Measurements from ENCODE around the gene GFOD1.
A peak's percentile ranks its signal among the peaks of the same experiment; 100 is the strongest.
"Not testable (repeated sequence)": the region's sequence is repeated elsewhere in the genome, so short reads cannot be mapped to it uniquely, and the experiment has no call there.

GFOD1 gene

DNA sequence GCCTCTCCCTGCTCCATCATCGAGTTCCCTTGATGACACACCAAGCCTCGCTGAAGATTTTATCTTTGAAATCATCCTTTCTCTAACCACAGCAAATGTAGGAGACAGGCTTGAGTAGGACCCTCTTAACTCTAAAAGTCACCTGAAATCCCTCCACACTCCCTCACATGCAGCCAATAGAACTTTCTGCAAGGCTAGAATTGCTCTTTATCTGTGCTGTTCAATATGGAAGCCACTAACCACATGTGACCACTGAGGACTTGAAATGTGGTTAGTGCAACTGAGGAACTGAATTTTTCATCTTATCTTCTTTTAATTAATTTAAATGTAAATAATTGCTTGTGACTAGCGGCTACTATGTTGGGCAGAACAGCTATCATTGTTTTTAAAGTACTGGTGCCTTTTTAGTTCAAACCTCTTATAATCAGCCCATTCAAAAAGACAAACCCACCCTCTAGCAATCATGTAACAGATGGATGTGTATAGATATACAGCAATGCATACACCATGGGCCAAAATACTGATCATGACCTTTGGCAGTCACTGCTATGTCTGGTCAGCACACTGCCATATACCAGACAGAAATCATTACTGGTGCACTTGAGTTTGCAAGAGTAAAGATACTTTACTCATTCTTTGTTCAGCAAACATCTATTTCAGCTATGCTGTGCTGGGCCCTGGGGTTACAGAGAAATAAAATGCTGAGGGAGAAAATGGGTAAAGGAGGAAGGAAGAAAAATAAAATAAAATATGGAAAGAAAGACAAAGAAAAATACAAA is 50.0 kb downstream of the GFOD1 start:
- no peak for DNase-seq

DNA sequence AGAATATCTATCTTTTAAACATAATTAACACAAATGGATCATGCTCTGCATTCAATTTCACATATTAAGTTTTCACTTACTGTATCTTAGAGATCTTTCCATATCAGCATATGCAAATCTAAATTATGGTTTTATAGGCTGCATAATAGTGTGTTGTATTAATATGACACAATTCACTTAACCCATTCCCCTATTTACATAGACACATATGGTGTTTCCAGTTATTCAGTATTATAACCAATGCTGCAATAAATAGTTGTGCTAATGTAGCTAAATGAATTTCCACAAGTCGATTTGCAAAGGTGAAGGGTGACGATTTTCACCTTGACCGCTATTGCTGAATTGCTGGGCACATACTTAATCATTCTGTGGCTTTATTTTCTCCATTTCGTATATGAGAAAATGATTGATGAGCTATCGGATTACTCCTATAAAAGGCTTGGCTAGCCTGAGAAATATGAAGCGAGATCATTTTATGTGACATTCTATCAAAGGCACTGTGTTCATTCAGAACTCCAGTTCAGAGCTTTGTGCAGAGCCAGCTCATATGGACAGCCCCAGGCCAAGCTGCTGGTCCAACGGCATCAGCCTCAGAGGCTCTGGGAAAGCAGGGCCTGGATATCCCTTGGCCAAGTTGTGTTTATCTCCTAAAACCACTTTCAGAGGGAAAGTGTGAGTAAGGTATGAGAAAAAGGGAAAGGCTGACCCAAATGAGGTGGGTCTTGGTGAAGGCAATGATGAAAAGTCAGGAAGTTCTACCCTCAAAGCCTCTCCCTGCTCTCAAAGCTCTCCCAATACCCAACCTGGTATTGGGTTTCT is 50.8 kb downstream of the GFOD1 start:
- no peak for DNase-seq

DNA sequence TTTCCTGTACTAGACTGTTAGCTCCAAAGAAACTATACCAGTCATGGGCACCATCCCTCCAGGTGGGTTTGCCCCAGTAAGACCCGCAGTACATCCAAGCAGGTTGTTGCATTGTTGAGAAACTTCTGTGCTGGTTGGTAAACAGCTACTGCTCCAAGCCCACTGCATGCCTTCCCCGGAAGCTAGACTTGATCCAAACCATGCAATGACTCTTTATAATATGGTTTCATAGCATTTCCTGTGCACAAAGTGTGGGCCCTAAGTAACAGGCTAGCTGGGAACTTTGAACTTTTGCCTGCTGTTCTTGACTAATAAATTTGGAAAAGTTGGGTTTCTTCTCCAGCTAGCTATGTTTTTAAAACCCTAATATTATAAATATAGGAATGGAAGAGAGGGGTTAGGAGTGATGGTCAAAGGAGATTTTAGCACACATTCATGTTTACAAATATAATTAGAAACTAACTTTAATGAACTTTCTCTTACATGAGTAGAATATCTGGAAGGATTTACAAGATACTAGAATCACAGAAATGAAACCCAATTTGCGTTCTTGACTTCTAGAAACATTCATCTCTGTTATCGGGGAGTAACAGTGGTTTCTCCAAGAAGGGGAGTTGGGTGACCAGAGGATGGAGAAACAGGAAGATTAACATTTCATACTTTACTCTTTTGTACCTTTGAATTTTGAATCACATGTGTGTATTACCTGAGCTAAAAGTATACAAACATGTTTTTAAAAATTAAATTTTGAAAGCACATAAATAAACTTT is 51.7 kb downstream of the GFOD1 start:
- no peak for DNase-seq

DNA sequence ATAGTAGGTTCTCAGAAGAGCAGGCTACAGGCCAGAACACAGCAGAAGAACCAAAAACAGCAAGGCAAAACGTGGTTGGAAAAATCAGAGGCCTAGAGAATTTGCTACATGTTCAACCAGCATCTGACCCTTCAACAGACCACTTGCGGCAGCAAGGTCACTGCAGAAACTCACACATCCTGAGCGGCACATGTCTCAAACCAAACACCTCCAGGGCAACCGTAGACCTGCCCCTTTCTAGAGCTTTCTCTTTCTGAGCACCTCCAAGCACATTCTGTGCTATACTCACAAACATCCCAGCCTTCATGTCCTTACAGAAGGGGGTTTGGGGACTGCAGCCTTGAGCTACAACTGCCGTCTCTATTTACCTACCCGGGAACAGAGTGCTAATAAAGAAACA is 52.6 kb downstream of the GFOD1 start:
- DNase-seq, result no peak

DNA sequence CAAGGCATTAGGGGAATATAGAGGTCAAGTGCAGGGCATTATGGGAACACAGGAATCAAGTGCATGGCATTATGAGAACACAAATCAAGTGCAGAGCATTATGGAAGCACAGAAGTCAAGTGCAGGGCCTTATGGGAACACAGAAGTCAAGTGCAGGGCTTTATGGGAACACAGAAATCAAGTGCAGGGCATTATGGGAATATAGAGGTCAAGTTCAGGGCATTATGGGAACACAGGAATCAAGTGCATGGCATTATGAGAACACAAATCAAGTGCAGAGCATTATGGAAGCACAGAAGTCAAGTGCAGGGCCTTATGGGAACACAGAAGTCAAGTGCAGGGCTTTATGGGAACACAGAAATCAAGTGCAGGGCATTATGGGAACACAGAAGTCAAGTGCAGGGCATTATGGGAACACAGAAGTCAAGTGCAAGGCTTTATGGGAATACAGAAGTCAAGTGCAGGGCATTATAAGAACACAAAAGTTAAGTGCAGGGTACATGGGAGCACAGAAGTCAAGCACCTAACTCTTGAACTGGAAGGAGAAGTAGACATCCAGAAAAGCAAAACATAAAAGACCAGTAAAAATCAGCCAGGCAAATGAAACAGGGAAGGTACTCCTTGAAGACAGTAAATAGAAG is 53.1 kb downstream of the GFOD1 start:
- not testable (repeated sequence) for DNase-seq

DNA sequence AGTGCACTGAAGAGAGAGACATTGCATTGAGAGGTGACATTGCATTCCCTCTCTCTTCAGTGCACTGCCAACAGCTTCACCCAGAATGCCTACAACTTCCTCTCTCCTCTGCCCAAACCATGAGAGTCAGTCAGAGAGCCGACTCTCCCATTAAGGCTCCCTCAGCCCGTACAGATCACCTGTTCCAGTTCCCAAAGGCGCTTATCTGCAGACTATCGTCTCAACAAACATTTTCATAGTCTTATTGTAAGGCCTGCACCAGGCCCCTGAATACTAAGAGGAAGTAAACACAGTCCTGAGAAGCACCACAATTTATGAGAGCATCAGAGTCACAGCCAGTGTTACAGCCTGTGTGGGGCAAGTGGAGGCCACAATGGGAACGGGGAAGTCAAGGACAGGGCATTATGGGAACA is 53.7 kb downstream of the GFOD1 start:
- no peak for DNase-seq

DNA sequence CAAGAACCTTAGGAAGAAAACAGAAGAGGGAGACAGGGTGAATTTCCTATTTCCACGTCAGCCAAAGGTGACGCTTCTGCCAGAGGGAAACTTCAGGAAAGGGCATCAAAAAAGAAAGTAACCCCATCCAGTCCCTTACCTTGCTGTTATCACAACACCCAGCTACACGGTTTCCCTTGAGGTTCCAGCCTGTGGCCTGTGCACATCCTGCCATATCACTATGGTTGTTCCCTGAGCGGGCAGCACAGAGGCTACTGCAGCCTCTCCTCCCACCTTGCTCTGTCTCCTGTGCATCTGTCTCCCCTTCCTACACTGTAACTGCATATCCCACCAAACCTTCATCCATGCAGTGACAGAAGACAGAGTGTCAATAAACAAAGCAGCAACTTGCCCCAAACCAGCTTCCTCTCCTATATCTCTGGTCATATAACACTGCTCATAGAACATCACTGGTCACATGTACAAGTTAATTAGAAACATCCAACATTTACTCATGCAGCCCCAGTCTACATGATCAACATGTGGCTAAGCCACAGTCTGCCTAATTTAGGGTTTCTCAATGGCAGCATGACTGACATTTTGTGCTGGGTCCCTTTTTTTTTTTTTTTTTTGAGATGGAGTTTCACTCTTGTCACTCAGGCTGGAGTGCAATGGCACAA is 54.7 kb downstream of the GFOD1 start:
- no peak for DNase-seq

DNA sequence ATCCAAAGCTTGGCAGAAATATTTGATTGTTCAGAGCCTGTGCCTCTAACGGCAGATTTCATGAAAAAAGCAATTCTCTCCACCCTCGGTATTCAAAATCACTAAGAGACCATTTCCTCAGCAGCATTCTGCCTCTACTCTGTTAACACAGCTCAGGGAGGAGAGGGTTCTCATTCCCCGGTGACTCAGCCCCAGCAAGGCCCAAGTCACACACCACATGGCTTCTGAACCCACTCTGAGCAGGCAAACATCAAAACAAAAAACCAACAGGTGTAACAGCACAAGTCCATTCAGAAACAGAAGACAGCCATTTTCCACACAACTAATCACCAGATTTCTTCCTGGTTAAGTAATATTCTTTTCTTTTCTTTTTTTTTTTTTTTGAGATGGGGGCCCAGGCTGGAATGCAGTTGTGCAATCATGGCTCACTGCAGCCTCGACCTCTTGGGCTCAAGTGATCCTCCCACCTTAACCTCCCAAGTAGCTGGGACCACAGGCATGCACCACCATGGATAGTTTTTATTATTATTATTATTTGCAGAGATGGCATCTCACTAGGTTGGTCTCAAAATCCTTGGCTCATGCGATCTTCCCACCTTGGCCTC is 55.4 kb downstream of the GFOD1 start:
- DNase-seq, result no peak

DNA sequence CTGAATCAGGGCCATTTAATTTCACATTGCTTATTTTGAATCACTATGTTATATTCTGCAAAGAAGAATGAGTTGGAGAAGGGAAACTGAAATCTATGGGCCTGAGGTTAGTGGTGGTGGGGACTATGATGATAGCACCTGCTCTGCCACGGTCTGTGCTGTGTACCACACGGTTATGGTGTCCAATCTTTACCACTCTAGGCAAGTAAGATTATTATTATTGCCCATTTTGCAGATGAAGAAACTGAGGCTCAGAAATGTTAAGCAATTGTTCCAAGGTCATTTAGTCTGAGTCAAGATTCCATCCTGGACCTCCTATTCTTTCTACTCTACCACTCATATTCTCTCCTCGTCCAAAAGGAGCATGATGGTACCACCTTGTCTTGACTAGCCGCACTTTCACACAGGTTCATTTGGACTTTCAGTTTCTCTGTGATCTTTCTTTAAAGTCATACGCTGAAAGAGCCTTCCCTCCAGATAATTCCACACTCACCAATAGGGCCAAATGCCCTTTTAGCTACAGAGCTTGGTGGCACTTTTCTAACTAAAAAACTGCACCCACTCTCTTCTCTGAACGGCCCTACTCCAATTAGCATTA is 56.2 kb downstream of the GFOD1 start:
- DNase-seq, result no peak

DNA sequence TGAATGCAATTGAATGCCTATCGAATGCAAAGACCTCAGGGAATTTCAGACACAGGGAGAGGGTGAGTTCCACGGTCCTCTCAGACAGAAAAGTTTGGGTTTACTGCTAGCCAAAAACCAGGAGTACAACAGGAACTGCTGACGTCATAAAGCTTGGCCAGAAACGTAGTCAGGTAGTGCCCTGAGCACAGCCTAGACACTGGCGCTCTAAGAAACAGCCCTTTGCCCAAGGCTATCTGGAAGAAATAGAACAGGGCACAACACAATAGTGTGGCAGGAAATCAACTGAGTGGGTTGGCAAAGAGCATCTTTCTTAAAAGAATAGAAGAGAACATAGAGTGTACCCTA is 58.0 kb downstream of the GFOD1 start:
- DNase-seq, result no peak

DNA sequence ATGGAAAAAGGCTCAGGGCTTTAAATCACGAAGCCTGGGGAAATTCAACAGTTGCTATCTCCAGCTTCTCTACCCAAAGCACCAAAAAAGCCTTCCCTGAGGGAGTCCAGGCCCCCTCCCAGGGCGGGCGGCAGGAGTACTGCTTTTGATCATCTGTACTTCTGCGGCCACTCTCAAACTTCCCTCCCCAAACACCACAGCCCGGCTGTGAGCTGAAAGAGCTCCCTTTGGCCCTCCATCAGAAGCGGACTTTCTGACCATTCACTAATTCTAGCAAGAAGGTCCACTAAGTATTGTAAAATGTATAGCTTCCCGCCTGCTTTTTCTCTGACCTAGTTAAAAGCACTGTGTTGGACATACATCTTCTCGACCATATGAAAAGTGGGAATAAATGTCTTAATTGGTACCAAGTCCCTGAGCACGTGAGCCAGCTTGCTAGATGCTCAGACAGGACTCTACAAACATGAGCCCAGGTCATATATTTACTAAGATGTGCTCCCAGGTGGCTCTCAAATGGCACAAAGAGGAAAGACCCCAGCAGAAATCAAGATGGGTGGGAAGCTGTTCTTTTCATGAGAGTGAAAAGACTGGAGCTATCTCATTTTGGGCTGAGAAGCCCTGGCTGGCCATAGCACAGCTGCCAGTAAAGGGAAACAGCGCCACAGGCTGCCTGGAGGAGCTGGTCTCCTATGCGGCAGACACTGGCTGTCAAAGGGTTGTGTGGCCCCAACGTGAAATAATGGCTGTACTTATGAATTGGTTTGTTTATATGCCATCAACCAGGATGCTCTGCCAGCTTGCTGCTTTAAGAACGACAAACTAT is 58.6 kb downstream of the GFOD1 start:
- DNase-seq, result no peak

DNA sequence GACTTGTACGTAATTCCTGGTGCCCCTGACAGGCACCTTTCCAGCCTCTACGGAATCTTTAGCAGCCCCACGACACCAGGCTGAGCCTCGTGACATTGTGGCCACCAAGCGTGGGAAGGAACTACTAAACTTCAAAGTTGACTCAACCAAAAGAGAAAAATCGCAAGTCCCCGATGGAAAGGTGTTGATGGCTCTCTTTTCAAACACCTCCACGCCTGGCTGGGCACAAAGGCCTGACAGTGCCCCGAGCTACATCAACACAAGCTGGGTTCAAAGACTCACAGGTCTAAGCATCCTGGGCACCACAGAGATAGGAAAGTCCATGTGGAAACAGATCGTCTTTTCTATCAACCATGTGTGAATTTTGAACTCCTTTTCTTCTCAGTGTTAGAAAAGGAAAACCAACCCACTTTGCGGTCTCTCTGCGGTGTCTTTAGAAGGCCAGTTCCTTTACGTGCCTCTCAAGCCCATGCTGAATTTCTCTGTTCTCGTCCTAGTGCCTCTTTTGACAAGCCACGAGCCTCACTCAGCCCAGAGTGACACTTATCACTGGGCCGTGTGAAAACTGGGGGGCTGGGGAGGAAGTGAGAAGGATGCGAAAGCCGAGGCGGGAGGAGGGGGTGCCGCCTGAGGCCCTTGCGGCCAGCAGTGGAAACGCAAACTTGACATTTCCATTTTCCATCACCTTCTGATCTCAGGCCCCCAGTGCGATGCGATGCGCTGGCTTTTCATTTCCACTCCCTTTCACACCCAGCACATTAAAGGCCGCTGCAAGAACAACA is 59.4 kb downstream of the GFOD1 start:
- DNase-seq, result no peak

DNA sequence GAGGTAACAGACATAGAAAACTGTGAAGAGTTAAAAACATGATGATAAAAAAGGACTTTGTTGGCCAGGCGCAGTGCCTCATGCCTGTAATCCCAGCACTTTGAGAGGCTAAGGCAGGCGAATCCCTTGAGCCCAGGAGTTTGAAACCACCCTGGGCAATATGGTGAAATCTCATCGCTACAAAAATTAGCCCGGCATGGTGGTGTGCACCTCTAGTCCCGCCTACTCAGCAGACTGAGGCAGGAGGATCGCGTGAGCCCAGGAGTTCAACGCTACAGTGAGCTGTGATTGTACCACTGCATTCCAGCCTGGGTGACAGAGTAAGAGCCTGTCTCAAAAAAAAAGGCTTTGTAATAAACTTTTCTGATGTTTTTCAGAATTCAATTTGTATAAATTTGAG is 60.1 kb downstream of the GFOD1 start:
- no peak for DNase-seq

DNA sequence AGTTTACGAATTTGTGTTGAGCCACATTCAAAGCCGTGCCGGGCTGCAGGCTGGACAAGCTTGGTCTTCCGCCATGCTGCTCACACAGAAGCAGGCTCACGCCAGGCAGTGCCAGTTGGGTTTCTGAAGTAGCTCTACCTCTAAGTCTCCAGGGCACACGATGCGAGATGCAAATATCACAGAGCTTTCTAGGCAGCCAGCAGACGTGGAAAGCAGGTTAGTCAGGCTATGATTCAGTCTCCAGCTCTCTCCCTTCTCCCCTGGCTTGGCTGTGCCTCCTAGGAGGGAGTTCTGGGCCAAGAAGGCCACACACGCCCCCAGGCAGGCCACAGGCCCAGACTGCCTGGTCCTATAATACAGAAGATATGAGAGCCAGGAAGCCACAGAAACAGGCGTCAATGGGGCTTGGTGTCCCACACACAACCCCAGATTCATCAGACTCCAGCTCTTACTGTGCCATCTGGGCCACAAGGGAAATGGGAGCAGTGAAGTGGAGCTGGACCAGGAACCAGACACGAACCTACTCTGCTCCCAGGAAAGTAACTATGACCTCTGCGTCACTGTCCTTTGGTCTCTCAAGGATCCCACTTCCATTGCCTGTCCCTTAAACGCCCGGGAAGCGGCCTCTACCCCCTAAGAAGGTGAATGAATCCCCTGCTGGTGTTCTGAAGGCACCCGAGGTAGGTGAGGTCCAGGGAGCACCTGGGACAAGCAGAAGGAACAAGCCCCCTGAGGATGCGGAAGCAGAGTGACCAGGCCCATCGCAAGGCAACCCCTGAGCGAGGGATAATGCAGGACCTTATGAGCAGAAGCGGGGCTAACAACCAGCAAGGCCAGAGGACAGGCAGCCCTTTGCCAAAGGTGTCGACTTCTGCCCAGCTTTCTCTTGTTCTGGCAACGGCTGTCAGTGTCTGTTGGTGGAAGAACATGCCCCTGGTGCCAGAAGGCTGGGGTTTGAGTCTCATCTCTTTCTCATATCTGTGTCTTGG is 61.2 kb downstream of the GFOD1 start:
- peak; percentile 3 for DNase-seq

DNA sequence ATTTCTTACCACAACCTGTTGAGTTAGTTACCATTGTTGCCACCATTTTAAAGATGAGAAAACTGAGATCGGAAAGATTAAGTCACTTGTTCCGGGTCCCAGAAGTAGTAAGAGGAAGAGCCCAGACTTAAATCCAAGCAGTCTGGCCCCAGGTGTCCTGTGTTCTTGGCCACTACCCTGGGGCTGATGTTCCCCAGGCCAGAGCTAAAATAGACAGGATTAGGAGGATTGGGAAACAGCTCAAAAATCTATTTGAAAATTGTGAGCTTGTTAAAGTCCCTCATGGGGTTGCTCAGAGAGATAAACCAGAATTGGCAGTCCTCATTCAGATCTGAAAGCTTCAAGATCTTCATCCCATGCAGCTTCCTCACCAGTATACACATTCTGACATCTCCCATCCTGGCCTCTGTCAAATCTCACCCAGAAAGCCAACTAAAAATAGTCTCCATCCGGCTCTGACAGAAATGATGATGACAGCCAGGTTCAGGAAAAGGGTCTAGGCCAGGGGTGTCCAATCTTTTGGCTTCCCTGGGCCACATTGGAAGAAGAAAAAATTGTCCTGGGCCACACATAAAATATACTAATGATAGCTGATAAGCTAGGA is 62.0 kb downstream of the GFOD1 start:
- DNase-seq, result no peak

DNA sequence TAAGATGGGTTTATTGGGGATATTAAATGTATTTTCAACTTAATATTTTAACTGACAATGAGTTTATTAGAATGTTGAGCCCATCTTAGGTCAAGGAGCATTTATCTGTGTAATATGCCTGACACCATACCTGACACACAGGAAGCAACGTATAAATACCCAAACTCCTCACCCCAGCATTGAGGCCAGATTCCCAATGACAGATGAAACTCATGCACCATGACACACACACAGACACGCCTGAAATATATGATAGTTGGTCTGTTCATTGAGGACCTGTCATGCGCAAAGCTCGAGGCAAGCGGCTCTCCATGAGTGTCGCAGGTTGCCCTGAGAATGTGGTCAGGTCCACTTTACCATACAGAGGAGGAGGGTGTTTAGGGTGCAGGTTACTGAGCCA is 64.1 kb downstream of the GFOD1 start:
- DNase-seq, result no peak

DNA sequence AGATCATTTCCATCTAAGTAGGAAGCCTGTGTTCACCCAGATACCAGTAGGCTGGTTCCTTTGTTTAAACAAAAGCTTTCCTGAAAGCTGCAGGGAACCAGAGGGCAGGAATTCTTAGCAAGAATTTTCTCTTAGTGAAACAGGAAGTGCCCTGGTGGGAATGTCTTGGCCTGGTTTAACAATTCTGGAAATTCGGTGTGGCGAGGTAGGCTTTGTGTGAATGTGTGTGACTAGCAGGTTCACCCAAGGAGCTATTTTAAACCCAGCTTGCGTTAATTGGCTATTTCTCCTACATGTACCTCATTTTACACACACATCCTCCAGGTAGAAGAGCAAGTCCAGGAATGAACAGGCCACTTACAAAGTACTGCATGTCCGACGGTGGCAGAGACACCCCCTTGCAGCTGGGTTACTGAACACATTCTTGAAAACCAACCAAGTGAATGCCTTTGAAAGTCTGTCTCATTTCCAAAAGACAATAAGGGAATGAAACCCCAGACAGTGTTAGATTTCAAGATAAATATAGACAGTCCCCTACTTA is 64.6 kb downstream of the GFOD1 start:
- DNase-seq, result no peak
